Endothelial cell (in vitro differentiated cells): Measurements from ENCODE around the gene GADL1. TPM values are rescaled to one million over a fixed set of nuclear protein-coding genes. Genes with fewer than 3 reads are reported as not detected.

ENCODE experiments used
- DNase-seq: peaks from one replicate; pipeline ENCODE4 v3.0.0; 2021; ENCODE audit warnings: low spot score
- H3K27ac Mint-ChIP-seq: one replicate; pipeline ENCODE4 v1.8.0; 2021; ENCODE audit warnings: mixed read lengths, inconsistent platforms; ENCODE audit not compliant: unreplicated experiment
- H3K27me3 Mint-ChIP-seq: one replicate; pipeline ENCODE4 v1.8.0; 2021; ENCODE audit warnings: mild to moderate bottlenecking, moderate library complexity, mixed read lengths, inconsistent platforms; ENCODE audit not compliant: unreplicated experiment
- H3K36me3 Mint-ChIP-seq: one replicate; pipeline ENCODE4 v1.8.0; 2021; ENCODE audit warnings: mild to moderate bottlenecking, low read depth, mixed read lengths, inconsistent platforms; ENCODE audit not compliant: unreplicated experiment
- H3K4me1 Mint-ChIP-seq: one replicate; pipeline ENCODE4 v1.8.0; 2021; ENCODE audit warnings: mild to moderate bottlenecking, mixed read lengths, inconsistent platforms; ENCODE audit not compliant: unreplicated experiment
- H3K4me3 Mint-ChIP-seq: one replicate; pipeline ENCODE4 v1.8.0; 2021; ENCODE audit warnings: mild to moderate bottlenecking, mixed read lengths, inconsistent platforms; ENCODE audit not compliant: unreplicated experiment
- H3K9me3 Mint-ChIP-seq: one replicate; pipeline ENCODE4 v1.8.0; 2021; ENCODE audit warnings: mixed read lengths, inconsistent platforms; ENCODE audit not compliant: unreplicated experiment
- total RNA-seq: library from RNA; stranded (reverse); fragmentation: NEBNext Ultra II Directional; extraction: Animal tissue kit (Norgen Biotek cat#: 25700); gene quantifications from one replicate; pipeline ENCODE4 v1.2.1, GENCODE V29; 2021; ENCODE audit not compliant: unreplicated experiment
- TF ChIP-seq, protein P1 (sequence below): fragments of 200-600 bp; sonication (generic); IDR thresholded peaks from one replicate; pipeline ENCODE4 v1.5.0; 2021; ENCODE audit warnings: antibody characterized with exemption; ENCODE audit not compliant: unreplicated experiment

GADL1 gene
- total RNA-seq, 1 donor from 2014 or later, result not detected

DNA sequence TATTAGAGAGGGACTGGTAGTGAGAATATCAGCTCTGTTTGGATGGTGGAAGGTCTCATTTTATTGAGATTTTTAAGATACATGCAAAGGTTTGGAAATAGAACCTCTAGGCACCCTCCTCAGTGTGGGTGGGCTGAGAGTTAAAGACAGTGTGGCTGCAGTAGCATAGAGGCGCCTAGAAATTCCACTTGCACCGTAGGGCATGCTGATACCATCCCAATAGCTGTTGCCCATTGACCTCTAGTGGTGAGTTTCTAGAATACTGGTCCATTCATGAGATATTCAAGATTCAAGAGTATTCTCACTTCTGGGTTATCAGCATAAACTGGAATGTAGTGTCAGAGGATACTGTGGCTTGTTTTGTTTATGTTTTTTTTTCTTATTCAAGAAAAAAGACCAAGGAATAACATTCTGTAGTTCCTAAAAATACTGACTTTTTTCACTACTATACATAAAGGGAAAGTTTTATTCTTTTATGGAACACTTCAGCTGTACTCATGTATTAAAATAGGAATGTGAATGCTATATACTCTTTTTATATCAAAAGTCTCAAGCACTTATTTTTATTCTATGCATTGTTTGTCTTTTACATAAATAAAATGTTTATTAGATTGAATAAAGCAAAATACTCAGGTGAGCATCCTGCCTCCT lies 200.9 kb downstream of the GADL1 start:
- peak; percentile 48 for DNase-seq
- H3K27me3 Mint-ChIP-seq, result peaks cover 3% of the 10 kb centered on the region
- TF ChIP-seq, protein P1, sequence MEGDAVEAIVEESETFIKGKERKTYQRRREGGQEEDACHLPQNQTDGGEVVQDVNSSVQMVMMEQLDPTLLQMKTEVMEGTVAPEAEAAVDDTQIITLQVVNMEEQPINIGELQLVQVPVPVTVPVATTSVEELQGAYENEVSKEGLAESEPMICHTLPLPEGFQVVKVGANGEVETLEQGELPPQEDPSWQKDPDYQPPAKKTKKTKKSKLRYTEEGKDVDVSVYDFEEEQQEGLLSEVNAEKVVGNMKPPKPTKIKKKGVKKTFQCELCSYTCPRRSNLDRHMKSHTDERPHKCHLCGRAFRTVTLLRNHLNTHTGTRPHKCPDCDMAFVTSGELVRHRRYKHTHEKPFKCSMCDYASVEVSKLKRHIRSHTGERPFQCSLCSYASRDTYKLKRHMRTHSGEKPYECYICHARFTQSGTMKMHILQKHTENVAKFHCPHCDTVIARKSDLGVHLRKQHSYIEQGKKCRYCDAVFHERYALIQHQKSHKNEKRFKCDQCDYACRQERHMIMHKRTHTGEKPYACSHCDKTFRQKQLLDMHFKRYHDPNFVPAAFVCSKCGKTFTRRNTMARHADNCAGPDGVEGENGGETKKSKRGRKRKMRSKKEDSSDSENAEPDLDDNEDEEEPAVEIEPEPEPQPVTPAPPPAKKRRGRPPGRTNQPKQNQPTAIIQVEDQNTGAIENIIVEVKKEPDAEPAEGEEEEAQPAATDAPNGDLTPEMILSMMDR, result peak; percentile 76
- no peak overlapping the region for H3K27ac Mint-ChIP-seq
- peaks cover 50% of the 10 kb centered on the region for H3K36me3 Mint-ChIP-seq
- H3K4me3 Mint-ChIP-seq, result no peak overlapping the region
- H3K9me3 Mint-ChIP-seq, result no peaks in the 10 kb centered on the region
- peaks cover 40% of the 10 kb centered on the region for H3K4me1 Mint-ChIP-seq

DNA sequence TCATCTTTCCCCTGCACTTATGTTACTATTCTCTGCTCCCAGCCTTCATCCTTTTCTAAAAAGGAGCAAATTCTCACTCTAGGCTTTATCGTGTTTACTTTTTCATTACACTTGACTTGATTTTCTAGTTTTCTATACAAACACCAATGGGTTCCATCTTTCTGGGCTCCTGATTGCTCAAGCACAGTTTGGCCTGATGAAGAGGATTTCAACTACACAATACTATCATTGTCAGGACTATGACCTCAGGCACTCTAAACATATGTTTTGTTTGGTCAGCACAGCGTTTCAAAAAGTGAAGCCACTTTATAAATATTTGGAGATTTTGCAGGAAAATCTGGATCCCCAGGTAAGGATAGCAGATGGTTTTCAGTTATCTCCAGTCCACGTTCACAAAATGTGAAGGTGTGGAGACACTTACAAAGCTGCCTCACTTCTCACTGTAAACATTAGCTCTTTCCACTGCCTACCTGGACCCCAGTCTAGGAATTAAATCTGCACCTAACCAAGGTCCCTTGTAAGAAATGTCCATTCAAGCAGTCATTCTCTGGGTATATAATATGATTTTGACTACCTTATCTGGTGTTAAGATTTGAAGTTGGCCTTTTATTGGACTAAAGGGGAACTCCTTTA lies 201.8 kb downstream of the GADL1 start:
- Mint-ChIP-seq H3K27ac (no peak overlapping the region), H3K27me3 (peaks cover 3% of the 10 kb centered on the region), H3K36me3 (peaks cover 58% of the 10 kb centered on the region), H3K4me1 (peaks cover 50% of the 10 kb centered on the region), H3K9me3 (no peaks in the 10 kb centered on the region), H3K4me3 (no peak overlapping the region)
- TF ChIP-seq, protein P1, result no peak
- DNase-seq, result no peak

DNA sequence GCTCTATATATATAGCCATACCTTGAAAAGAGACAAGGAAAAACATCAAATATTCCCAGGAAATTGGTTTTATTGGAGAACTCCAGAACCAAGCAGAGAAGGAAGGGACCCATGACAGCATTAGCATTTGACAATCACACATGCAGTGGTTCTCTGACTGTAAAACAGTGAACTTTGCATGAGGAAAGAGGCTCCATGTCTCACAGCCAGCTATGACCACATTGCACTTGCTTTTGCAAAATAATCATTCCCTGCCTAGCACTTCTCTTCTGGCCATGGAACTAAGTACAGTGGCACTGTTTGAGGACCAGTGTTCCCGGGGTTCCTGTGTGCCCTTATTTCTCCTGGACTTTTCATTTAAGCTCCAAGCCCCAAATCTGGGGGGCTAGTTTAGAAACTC lies 202.5 kb downstream of the GADL1 start:
- Mint-ChIP-seq H3K4me3 (no peak overlapping the region), H3K4me1 (peaks cover 49% of the 10 kb centered on the region), H3K27ac (peak overlapping the region; percentile 2), H3K9me3 (no peaks in the 10 kb centered on the region), H3K36me3 (peaks cover 60% of the 10 kb centered on the region), H3K27me3 (no peaks in the 10 kb centered on the region)
- TF ChIP-seq, protein P1, result no peak
- no peak for DNase-seq

DNA sequence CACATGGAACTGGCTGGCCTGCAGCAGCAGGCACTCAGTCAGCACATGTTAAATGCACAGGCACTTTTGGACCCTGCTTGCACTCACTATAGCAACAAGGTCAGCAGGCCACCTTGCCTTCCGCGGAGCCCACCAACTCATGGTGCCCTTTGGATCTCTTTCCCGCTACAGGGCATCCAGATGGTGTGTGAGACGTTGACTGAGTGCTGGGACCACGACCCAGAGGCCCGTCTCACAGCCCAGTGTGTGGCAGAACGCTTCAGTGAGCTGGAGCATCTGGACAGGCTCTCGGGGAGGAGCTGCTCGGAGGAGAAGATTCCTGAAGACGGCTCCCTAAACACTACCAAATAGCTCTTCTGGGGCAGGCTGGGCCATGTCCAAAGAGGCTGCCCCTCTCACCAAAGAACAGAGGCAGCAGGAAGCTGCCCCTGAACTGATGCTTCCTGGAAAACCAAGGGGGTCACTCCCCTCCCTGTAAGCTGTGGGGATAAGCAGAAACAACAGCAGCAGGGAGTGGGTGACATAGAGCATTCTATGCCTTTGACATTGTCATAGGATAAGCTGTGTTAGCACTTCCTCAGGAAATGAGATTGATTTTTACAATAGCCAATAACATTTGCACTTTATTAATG lies 203.1 kb downstream of the GADL1 start:
- TF ChIP-seq, protein P1, result no peak
- DNase-seq, result no peak
- Mint-ChIP-seq H3K4me3 (no peak overlapping the region), H3K27me3 (no peaks in the 10 kb centered on the region), H3K27ac (no peak overlapping the region), H3K9me3 (no peaks in the 10 kb centered on the region), H3K36me3 (peaks cover 65% of the 10 kb centered on the region), H3K4me1 (peaks cover 49% of the 10 kb centered on the region)

DNA sequence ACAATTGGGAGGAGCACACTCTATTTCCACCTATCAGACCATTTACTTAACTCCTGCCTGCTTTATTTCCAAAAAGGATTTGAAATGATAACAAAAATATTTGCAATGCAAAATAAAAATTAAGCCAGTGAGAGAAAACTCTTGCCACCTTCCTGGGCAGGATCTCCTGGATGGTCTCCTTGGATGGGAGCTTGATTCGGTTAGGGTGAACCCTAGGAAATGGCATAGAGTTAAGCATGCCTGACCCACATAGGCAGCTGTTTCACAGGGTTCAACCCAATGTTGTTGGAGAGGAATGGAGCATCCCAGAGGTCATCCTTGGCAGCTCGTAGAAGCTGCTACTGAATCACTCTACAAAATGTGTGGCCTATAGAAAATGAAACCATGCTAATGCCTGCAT lies 204.3 kb downstream of the GADL1 start:
- Mint-ChIP-seq H3K36me3 (peaks cover 62% of the 10 kb centered on the region), H3K9me3 (no peaks in the 10 kb centered on the region), H3K27me3 (no peaks in the 10 kb centered on the region), H3K27ac (peak overlapping the region; percentile 84), H3K4me3 (peak overlapping the region; percentile 35), H3K4me1 (peaks cover 43% of the 10 kb centered on the region)
- DNase-seq, result no peak
- TF ChIP-seq, protein P1, result no peak
